ENCODE data around the gene PTPRN2.

- TF ChIP-seq GATA2 (IDR thresholded peaks at IDR 0.05; ENCODE audit: low read depth, low read length), result no peak
- no peak for TF ChIP-seq GATA3 (IDR thresholded peaks at IDR 0.05; ENCODE audit: low read depth, low read length)
These were observed 226.2 kb downstream of the PTPRN2 start for GRCh38 chr7:158361326-158361946.

Measured in SH-SY5Y (cell line).